Natural killer cell (primary cell): ENCODE measurements around the gene AGRP. TPM values are rescaled to one million over a fixed set of nuclear protein-coding genes. Genes with fewer than 3 reads are reported as not detected.

ENCODE experiments used
- ATAC-seq, 3 donors: fragments of 150-1000 bp in 2 of 3; fragments of 200-7000 bp in 1 of 3; cut with Tn5 transposase; 1 replicate in 1 of 3; 2 replicates in 2 of 3; pipeline ENCODE4 v1.10.0; 2021; ENCODE audit warnings: mild to moderate bottlenecking in 2 of 3, moderate library complexity in 2 of 3
- DNase-seq, 2 donors: peaks; one replicate each; pipeline versions ENCODE4 v3.0.0 to v3.0.0-alpha.2; 2013 to 2021; ENCODE audit warnings: mixed read lengths in 1 of 2
- H3K27ac ChIP-seq: one replicate; pipeline ENCODE4 v1.5.1; 2013; ENCODE audit warnings: mild to moderate bottlenecking, low read length
- H3K27me3 ChIP-seq: one replicate; pipeline ENCODE4 v1.6.1; 2013; ENCODE audit warnings: low read length; ENCODE audit not compliant: control insufficient read depth, insufficient read depth
- H3K36me3 ChIP-seq: one replicate; pipeline ENCODE4 v1.6.1; 2013; ENCODE audit warnings: low read length; ENCODE audit not compliant: control insufficient read depth, insufficient read depth
- H3K4me1 ChIP-seq: one replicate; pipeline ENCODE4 v1.6.1; 2013; ENCODE audit warnings: low read length; ENCODE audit not compliant: control insufficient read depth, insufficient read depth
- H3K4me3 ChIP-seq: one replicate; pipeline ENCODE4 v1.5.1; 2013; ENCODE audit warnings: low read length
- H3K9me3 ChIP-seq: one replicate; pipeline ENCODE4 v1.6.1; 2013; ENCODE audit warnings: low read length; ENCODE audit not compliant: control insufficient read depth, insufficient read depth
- H3K27ac Mint-ChIP-seq, 2 donors: one replicate each; pipeline ENCODE4 v1.8.0; 2022; ENCODE audit warnings: mild to moderate bottlenecking in 2 of 2, mixed read lengths in 2 of 2, moderate library complexity in 1 of 2
- H3K27me3 Mint-ChIP-seq, 2 donors: one replicate each; pipeline ENCODE4 v1.8.0; 2022; ENCODE audit warnings: low read depth in 2 of 2, mixed read lengths in 2 of 2
- H3K36me3 Mint-ChIP-seq: one replicate; pipeline ENCODE4 v1.8.0; 2022; ENCODE audit warnings: mixed read lengths
- H3K4me1 Mint-ChIP-seq, 2 donors: one replicate each; pipeline ENCODE4 v1.8.0; 2022; ENCODE audit warnings: mixed read lengths in 2 of 2
- H3K4me3 Mint-ChIP-seq: one replicate; pipeline ENCODE4 v1.8.0; 2022; ENCODE audit warnings: mild to moderate bottlenecking, moderate library complexity, mixed read lengths
- H3K9me3 Mint-ChIP-seq, 2 donors: one replicate each; pipeline ENCODE4 v1.8.0; 2022; ENCODE audit warnings: mixed read lengths in 2 of 2
- CTCF ChIP-seq: fragments of 200-600 bp; IDR thresholded peaks from one replicate; pipeline ENCODE4 v1.8.0; 2022; ENCODE audit warnings: antibody characterized with exemption
- WGBS: methylation state at CpG from one replicate; pipeline ENCODE4 v1.1.7; 2013; ENCODE audit warnings: missing lambda C conversion rate; ENCODE audit not compliant: insufficient coverage; 5-methylcytosine and 5-hydroxymethylcytosine counted together
- intact Hi-C: fragments of 100-400 bp; cut with micrococcal nuclease; formaldehyde crosslinking; loops from one replicate; pipeline ENCODE4 v1.14.2; 2022
- total RNA-seq, 4 donors: library from RNA; stranded (reverse); fragments of 120-200 nt in 1 of 4; gene quantifications; one replicate each; pipeline versions ENCODE4 v1.2.3 to v1.2.4, GENCODE V29; 2013 to 2022

The AGRP gene
- total RNA-seq, 3 donors from 2014 or later (not counting 1 experiment from before 2014, with no cell fraction given), result 0.50 TPM; not detected in 2

- no peaks in the 10 kb centered on the region for H3K36me3 Mint-ChIP-seq
- H3K27ac ChIP-seq, result no peak overlapping the region
- peaks cover 54% of the 10 kb centered on the region for H3K36me3 ChIP-seq
- intact Hi-C loops, result no loop called here
- no peak overlapping the region for H3K4me3 ChIP-seq
- H3K9me3 Mint-ChIP-seq, result no peaks in the 10 kb centered on the region
- no peaks in the 10 kb centered on the region for H3K27me3 Mint-ChIP-seq
- TF ChIP-seq CTCF, result no peak
- peaks cover 13% of the 10 kb centered on the region for H3K4me1 ChIP-seq
- H3K27me3 ChIP-seq, result no peaks in the 10 kb centered on the region
- no peak overlapping the region for H3K4me3 Mint-ChIP-seq
- DNase-seq (no peak), ATAC-seq (no peak)
- H3K4me1 Mint-ChIP-seq, result peaks cover 11 to 44% of the 10 kb centered on the region in 2 donors
- no peaks in the 10 kb centered on the region for H3K9me3 ChIP-seq
- H3K27ac Mint-ChIP-seq, result peak overlapping the region in 1 of 2 donors; percentile 22
- WGBS, result 94% methylated on average over 5 of the region's 5 CpGs
Observed at GRCh38 chr16:67441907-67442306, 41.4 kb downstream of the AGRP start.

DNA sequence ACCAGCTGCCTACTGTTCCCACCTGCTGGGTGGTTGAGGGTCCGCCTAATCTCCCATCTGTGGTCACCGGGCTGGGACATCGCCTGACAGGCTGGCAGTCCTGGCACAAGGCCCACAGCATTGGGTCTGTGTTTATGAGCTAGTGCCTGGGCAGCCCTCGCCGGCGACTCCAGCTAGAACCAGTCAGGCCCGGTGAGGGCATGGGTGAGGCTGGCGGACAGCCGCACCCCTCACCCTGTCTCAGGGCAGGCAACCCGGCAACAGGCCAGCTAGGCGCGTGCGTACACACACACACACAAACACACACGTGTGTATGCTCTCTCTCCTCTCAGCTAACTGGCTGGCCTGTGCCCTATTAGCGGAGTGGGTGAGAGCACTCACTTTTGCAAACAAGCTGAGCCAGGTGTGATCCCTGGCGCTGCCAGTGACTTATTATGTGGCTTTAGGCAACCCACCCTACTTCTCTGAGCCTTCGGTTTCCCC lies 42.0 kb downstream of the AGRP start:
- H3K4me1 ChIP-seq, result peaks cover 13% of the 10 kb centered on the region
- no peaks in the 10 kb centered on the region for H3K9me3 ChIP-seq
- no peaks in the 10 kb centered on the region for H3K27me3 ChIP-seq
- 88% methylated on average over 17 of the region's 17 CpGs for WGBS
- TF ChIP-seq CTCF, result no peak
- Mint-ChIP-seq H3K9me3 (no peaks in the 10 kb centered on the region), H3K4me3 (no peak overlapping the region), H3K27me3 (no peaks in the 10 kb centered on the region), H3K4me1 (peaks cover 11 to 41% of the 10 kb centered on the region in 2 donors), H3K36me3 (no peaks in the 10 kb centered on the region), H3K27ac (peak overlapping the region in 1 of 2 donors; percentile 22)
- DNase-seq, result no peak
- intact Hi-C loops, result no loop called here
- H3K36me3 ChIP-seq, result peaks cover 51% of the 10 kb centered on the region
- no peak overlapping the region for H3K4me3 ChIP-seq
- no peak for ATAC-seq
- H3K27ac ChIP-seq, result no peak overlapping the region

- Histone ChIP-seq H3K4me1 (peaks cover 23% of the 10 kb centered on the region), H3K9me3 (no peaks in the 10 kb centered on the region), H3K27me3 (no peaks in the 10 kb centered on the region), H3K4me3 (no peak overlapping the region), H3K36me3 (peaks cover 39% of the 10 kb centered on the region), H3K27ac (no peak overlapping the region)
- H3K27ac Mint-ChIP-seq, result peak overlapping the region; percentile 45 to 59
- intact Hi-C loops, result no loop called here
- 96% methylated on average over 19 of the region's 19 CpGs for WGBS
- H3K9me3 Mint-ChIP-seq, result no peaks in the 10 kb centered on the region
- H3K4me1 Mint-ChIP-seq, result peaks cover 5 to 27% of the 10 kb centered on the region in 2 donors
- TF ChIP-seq CTCF, result no peak
- no peak overlapping the region for H3K4me3 Mint-ChIP-seq
- DNase-seq, result no peak
- no peaks in the 10 kb centered on the region for H3K27me3 Mint-ChIP-seq
- ATAC-seq, result no peak
- no peaks in the 10 kb centered on the region for H3K36me3 Mint-ChIP-seq
Observed at GRCh38 chr16:67438824-67439393, 44.4 kb downstream of the AGRP start.
